ENCODE data around the gene SLC6A17. TPM values are rescaled to one million over a fixed set of nuclear protein-coding genes. Genes with fewer than 3 reads are reported as not detected.

SLC6A17 gene
- total and polyA plus RNA-seq, 9 of the 15 experiments (the other 6 are each of a cell fraction or from before 2014, with no cell fraction given): not detected

DNA sequence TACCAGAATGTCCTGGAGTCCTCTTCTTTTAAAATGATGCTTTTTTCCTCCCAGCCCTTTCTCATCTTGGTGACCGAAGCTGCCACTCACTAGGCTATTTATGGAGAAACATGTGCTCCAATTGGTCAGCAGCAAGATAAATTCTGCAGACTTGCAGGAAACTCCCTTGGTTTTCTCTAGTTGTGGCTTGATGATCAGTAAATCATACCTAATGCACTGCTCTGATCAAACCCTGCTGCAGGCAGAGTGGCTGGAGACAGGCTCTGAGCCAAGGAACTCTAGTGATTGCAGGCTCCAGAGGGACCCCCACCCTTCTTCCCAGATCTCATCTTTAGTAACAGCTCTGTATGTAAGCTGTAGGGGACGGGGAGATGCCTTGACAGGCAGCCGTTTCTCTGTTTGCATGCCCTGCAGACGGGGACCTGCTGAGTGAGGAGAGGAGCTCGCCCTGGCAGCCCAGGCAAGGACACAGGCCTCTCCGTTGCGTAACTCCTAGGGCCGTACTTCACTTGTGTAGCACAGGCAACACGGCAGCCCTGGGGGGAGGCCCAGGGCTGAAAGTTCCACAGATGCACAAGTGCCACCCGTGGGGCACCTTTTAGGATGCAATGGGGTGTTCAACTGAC lies 14.5 kb downstream of the SLC6A17 start:
- Histone ChIP-seq H3K9ac (ENCODE audit: insufficient read depth in 1 of 2, low read depth in 2 of 2, low read length in 2 of 2) (no peak overlapping the region), H3K27me3 (ENCODE audit: control insufficient read depth in 2 of 2, insufficient read depth in 2 of 2, low read length in 2 of 2) (peaks cover 30 to 84% of the 10 kb centered on the region in 2 experiments), H2AFZ (ENCODE audit: low read depth, low read length) (no peak overlapping the region), H3K4me1 (replicated peaks in 1 of 2; ENCODE audit: control insufficient read depth in 2 of 2, insufficient read depth in 2 of 2, low read length in 2 of 2) (no peaks in the 10 kb centered on the region), H3K36me3 (ENCODE audit: control insufficient read depth, insufficient read depth, low read length) (no peaks in the 10 kb centered on the region), H3K9me1 (ENCODE audit: control insufficient read depth, insufficient read depth, low read length) (no peaks in the 10 kb centered on the region), H3K4me3 (no peak overlapping the region), H3K79me2 (ENCODE audit: control insufficient read depth, insufficient read depth, low read length) (no peaks in the 10 kb centered on the region), H3K27ac (ENCODE audit: extremely low read depth, low read depth, low read length) (no peak overlapping the region), H3K9me3 (replicated peaks; ENCODE audit: control insufficient read depth, insufficient read depth, low read depth, low read length) (no peaks in the 10 kb centered on the region), H4K20me1 (replicated peaks; ENCODE audit: control insufficient read depth, insufficient read depth, low read length) (peaks cover 9% of the 10 kb centered on the region; the same call in 1 of the 2 replicates), H3K4me2 (ENCODE audit: insufficient read depth, low read length) (no peak overlapping the region)
- ChIA-PET CTCF (ENCODE audit: low intra/inter-chr PET ratio) (no interaction called here), POLR2A (interaction anchor here (0.7 kb wide), 2 partner anchors 8 to 9 kb away, joined by 3 to 4 read pairs; no protein-coding TSS in a partner anchor)
- 3% methylated on average over 8 of the region's 10 CpGs for WGBS (ENCODE audit: insufficient coverage, low coverage, missing lambda C conversion rate)
- no TSS peak for BruUV-seq (replicated peaks)
- TF ChIP-seq MTA1 (IDR thresholded peaks at IDR 0.05; ENCODE audit: borderline replicate concordance): no peak
- 0 out of 2 replicates have a peak, but pooled peaks have one; percentile 17 for TF ChIP-seq CEBPB (tag; IDR thresholded peaks at IDR 0.05)
- no peak for TF ChIP-seq ZNF121 (CRISPR knock-in tag; conservative IDR thresholded peaks at IDR 0.05)
- intact Hi-C loops (cut with micrococcal nuclease) (no loop called here), in situ Hi-C loops (cut with MboI) (no loop called here)
- no peak for ATAC-seq
- no peak for DNase-seq (ENCODE audit: extremely low read depth in 1 of 4, low spot score in 3 of 4)
- no peak for FAIRE-seq

DNA sequence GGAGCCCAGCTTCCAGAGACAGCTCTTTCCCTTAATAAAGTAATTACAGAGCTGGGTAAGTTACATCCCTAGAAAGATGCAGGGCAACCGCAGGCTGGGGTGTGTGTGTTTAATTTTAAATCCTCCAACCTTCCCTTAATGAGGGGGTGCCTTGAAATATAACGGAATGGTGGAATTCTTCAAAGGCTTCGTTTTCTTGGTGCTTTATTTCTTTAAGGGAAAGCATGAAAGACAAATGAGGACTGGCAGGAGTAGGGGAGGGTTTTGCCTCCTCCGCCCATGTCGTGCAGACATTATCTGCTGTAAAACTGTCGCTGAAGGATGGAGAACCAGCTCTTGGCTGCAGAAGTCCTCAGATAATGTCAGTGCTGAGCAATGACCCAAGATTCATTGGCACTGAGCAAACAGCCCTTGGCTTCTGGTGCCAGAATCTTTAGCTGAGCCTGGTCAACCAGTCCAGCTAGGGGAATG lies 15.5 kb downstream of the SLC6A17 start:
- no peak overlapping the region for H3K4me3 ChIP-seq
- intact Hi-C loops (cut with micrococcal nuclease) (no loop called here), in situ Hi-C loops (cut with MboI) (no loop called here)
- H3K9me3 ChIP-seq (replicated peaks; ENCODE audit: control insufficient read depth, insufficient read depth, low read depth, low read length): no peaks in the 10 kb centered on the region
- H3K27ac ChIP-seq (ENCODE audit: extremely low read depth, low read depth, low read length): no peak overlapping the region
- ATAC-seq (no peak), FAIRE-seq (no peak), DNase-seq (ENCODE audit: extremely low read depth in 1 of 4, low spot score in 3 of 4) (no peak)
- H3K4me2 ChIP-seq (ENCODE audit: insufficient read depth, low read length): no peak overlapping the region
- peaks cover 36 to 84% of the 10 kb centered on the region in 2 experiments for H3K27me3 ChIP-seq (ENCODE audit: control insufficient read depth in 2 of 2, insufficient read depth in 2 of 2, low read length in 2 of 2)
- H3K79me2 ChIP-seq (ENCODE audit: control insufficient read depth, insufficient read depth, low read length): no peaks in the 10 kb centered on the region
- 1% methylated on average over 6 of the region's 6 CpGs for WGBS (ENCODE audit: insufficient coverage, low coverage, missing lambda C conversion rate)
- no peaks in the 10 kb centered on the region for H3K9me1 ChIP-seq (ENCODE audit: control insufficient read depth, insufficient read depth, low read length)
- no peak overlapping the region for H2AFZ ChIP-seq (ENCODE audit: low read depth, low read length)
- H3K4me1 ChIP-seq (replicated peaks in 1 of 2; ENCODE audit: control insufficient read depth in 2 of 2, insufficient read depth in 2 of 2, low read length in 2 of 2): no peaks in the 10 kb centered on the region
- no TSS peak for BruUV-seq (replicated peaks)
- H3K9ac ChIP-seq (ENCODE audit: insufficient read depth in 1 of 2, low read depth in 2 of 2, low read length in 2 of 2): no peak overlapping the region
- H4K20me1 ChIP-seq (replicated peaks; ENCODE audit: control insufficient read depth, insufficient read depth, low read length): peaks cover 12% of the 10 kb centered on the region; the same call in 1 of the 2 replicates
- POLR2A ChIA-PET: interaction anchor here (0.5 kb wide), 1 partner anchor 241 kb away, joined by 3 read pairs; no protein-coding TSS in a partner anchor
- H3K36me3 ChIP-seq (ENCODE audit: control insufficient read depth, insufficient read depth, low read length): no peaks in the 10 kb centered on the region
- CTCF ChIA-PET (ENCODE audit: low intra/inter-chr PET ratio): interaction anchor here (0.7 kb wide), 1 partner anchor 112 kb away, joined by 3 read pairs; no protein-coding TSS in a partner anchor
- TF ChIP-seq GTF3C2 (IDR thresholded peaks at IDR 0.05; ENCODE audit: borderline replicate concordance, extremely low read depth, insufficient read length) (no peak), HNRNPUL1 (IDR thresholded peaks at IDR 0.05; ENCODE audit: low read length) (no peak), JUN (IDR thresholded peaks at IDR 0.05; ENCODE audit: borderline replicate concordance, low read depth, low read length) (no peak), JUN (CRISPR knock-in tag; IDR thresholded peaks at IDR 0.05; ENCODE audit: borderline replicate concordance) (no peak), CHD4 (IDR thresholded peaks at IDR 0.05; ENCODE audit: insufficient read depth, insufficient replicate concordance, low read depth, low read length, poor library complexity, severe bottlenecking) (no peak), IRF2 (CRISPR knock-in tag; IDR thresholded peaks at IDR 0.05) (no peak), HMG20B (CRISPR knock-in tag; IDR thresholded peaks at IDR 0.05) (no peak), SRSF7 (optimal IDR thresholded peaks at IDR 0.05; ENCODE audit: low read depth, low read length) (no peak)

Measured in K562 (cell line).